ENCODE results near the gene ADPRH. TPM values are rescaled to one million over a fixed set of nuclear protein-coding genes. Genes with fewer than 3 reads are reported as not detected.

The ADPRH gene
- total RNA-seq, 4 donors from 2014 or later = 1.8 to 2.4 (median 2.3) TPM

DNA sequence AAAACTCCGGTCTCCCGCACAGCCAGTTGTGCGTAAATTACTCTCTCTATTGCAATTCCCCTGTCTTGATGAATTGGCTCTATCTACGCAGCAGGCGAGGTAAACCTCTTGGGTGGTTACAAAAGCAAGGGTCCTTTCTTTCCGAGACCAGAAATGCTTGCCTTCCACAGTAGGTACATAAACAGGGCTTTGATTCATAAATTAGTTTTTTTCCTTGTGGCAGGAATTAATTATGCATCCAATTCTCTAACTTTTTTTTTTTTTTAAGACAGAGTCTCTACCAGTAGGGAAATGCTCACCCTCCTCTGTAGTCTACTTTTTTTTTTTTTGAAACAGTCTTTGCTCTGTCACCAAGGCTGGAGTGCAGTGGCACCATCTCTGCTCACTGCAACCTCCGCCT, 36.1 kb upstream of the ADPRH start:
- in situ Hi-C loops (cut with MboI; ENCODE audit: low pct_ligation_motif_present in 1 of 4, low pct_unique_long_range_greater_than_20kb in 1 of 4, low sequenced_read_pairs in 3 of 4) = no loop called here
- Histone ChIP-seq H3K27me3 (no peaks in the 10 kb centered on the region), H3K4me1 (no peaks in the 10 kb centered on the region), H3K4me3 (no peak overlapping the region), H3K27ac (no peak overlapping the region), H3K9me3 (no peaks in the 10 kb centered on the region), H3K36me3 (no peaks in the 10 kb centered on the region)
- TF ChIP-seq, protein P1, sequence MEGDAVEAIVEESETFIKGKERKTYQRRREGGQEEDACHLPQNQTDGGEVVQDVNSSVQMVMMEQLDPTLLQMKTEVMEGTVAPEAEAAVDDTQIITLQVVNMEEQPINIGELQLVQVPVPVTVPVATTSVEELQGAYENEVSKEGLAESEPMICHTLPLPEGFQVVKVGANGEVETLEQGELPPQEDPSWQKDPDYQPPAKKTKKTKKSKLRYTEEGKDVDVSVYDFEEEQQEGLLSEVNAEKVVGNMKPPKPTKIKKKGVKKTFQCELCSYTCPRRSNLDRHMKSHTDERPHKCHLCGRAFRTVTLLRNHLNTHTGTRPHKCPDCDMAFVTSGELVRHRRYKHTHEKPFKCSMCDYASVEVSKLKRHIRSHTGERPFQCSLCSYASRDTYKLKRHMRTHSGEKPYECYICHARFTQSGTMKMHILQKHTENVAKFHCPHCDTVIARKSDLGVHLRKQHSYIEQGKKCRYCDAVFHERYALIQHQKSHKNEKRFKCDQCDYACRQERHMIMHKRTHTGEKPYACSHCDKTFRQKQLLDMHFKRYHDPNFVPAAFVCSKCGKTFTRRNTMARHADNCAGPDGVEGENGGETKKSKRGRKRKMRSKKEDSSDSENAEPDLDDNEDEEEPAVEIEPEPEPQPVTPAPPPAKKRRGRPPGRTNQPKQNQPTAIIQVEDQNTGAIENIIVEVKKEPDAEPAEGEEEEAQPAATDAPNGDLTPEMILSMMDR (IDR thresholded peaks at IDR 0.05) = no peak
- TF ChIP-seq POLR2A (IDR thresholded peaks at IDR 0.05) (no peak), POLR2AphosphoS5 (IDR thresholded peaks at IDR 0.05) (no peak), EP300 (IDR thresholded peaks at IDR 0.05; ENCODE audit: low read depth) (no peak)
- no peak for DNase-seq
- 91 to 100% methylated on average over 3 to 7 of the region's 7 CpGs for WGBS, 2 donors (ENCODE audit: low coverage in 1 of 2)
- intact Hi-C loops (cut with DNase I; ENCODE audit: low total_unique reads) = no loop called here

DNA sequence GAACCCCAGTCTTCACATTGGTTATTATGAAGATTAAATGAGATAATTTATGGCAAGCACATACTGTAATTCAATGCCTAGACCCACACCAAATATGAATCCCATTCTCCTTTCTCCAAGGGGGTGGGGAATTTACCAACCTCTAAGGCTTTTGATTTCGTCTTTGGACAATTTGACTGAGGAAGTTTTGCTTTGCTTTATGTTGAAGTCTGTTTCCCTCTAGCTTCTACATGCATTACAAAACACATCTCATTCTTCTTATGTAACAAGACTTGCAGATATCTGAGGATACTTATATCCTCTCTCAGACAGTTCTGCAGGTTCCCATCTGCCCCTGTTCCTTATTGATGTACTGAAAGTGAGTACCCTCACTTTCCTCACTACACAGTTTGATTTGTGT, 32.1 kb upstream of the ADPRH start:
- Histone ChIP-seq H3K27ac (no peak overlapping the region), H3K27me3 (no peaks in the 10 kb centered on the region), H3K4me3 (no peak overlapping the region), H3K9me3 (no peaks in the 10 kb centered on the region), H3K36me3 (no peaks in the 10 kb centered on the region), H3K4me1 (no peaks in the 10 kb centered on the region)
- TF ChIP-seq, protein P1 (IDR thresholded peaks at IDR 0.05) = no peak
- no peak for TF ChIP-seq POLR2AphosphoS5 (IDR thresholded peaks at IDR 0.05)
- no peak for TF ChIP-seq EP300 (IDR thresholded peaks at IDR 0.05; ENCODE audit: low read depth)
- no peak for TF ChIP-seq POLR2A (IDR thresholded peaks at IDR 0.05)
- 91% methylated on average over 1 of the region's 1 CpG; no CpG with 5 or more reads in 1 of the 2 donors for WGBS, 2 donors (ENCODE audit: low coverage in 1 of 2)
- no peak for DNase-seq
- intact Hi-C loops (cut with DNase I; ENCODE audit: low total_unique reads) (no loop called here), in situ Hi-C loops (cut with MboI; ENCODE audit: low pct_ligation_motif_present in 1 of 4, low pct_unique_long_range_greater_than_20kb in 1 of 4, low sequenced_read_pairs in 3 of 4) (no loop called here)

DNA sequence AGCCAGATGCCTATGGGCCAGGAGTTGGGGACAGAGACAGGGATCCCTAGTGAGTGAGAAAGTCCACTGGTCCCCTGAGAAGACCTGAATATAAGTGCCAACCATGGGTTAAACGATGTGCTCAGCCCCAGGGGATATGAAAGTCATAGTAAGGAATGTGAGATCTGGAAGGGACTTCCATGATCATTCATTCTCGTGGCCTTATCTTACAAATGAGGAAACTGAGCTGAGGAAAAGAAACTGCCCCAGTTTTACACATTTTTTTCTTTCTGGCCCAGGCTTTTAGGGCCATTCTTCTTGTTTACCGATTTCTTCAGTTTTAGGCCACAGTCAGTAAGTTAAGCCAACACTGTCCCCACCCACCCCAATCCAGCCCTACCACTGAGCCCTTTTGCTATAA, 31.0 kb upstream of the ADPRH start:
- TF ChIP-seq POLR2A (IDR thresholded peaks at IDR 0.05) = no peak
- TF ChIP-seq, protein P1 (IDR thresholded peaks at IDR 0.05) = no peak
- intact Hi-C loops (cut with DNase I; ENCODE audit: low total_unique reads) (no loop called here), in situ Hi-C loops (cut with MboI; ENCODE audit: low pct_ligation_motif_present in 1 of 4, low pct_unique_long_range_greater_than_20kb in 1 of 4, low sequenced_read_pairs in 3 of 4) (no loop called here)
- H3K27me3 ChIP-seq = no peaks in the 10 kb centered on the region
- H3K36me3 ChIP-seq = no peaks in the 10 kb centered on the region
- H3K4me1 ChIP-seq = no peaks in the 10 kb centered on the region
- H3K9me3 ChIP-seq = no peaks in the 10 kb centered on the region
- no peak overlapping the region for H3K27ac ChIP-seq
- 50 to 68% methylated on average over 2 to 3 of the region's 3 CpGs for WGBS, 2 donors (ENCODE audit: low coverage in 1 of 2)
- no peak for DNase-seq
- no peak overlapping the region for H3K4me3 ChIP-seq

DNA sequence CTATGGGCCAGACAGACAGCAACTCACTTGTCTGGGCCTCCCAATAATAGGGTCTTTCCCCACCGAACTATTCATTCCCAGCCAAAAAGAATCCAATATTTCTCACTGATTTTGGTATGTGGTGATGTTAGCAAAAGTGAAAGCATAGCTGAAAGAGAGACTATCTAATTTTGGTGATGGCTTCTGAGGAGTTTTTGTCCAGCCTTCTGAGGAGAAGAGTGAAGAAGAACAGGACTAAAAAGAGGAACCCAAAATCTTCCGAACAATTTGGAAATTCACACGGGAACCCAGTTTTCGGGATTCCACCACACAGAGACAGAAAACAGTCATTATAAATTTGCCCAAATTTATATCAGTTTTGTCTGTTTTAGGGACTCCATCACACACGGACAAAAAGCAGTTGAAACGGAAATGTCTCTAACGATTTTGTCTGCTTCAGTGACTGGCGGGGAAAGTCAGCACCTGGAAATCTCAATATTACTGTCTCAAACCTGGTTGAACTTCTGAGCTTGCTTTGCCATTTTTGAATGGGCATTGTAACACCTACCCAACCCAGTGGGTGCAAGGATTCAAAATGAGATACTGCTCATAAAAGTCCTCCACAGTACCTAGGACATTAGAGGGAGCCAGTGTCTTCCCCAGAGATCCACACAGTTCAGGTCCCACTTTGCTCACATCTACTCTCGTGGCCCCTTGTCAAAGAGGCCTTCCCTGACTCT, 28.9 kb upstream of the ADPRH start:
- intact Hi-C loops (cut with DNase I; ENCODE audit: low total_unique reads) = no loop called here
- Histone ChIP-seq H3K27me3 (no peaks in the 10 kb centered on the region), H3K4me1 (no peaks in the 10 kb centered on the region), H3K36me3 (no peaks in the 10 kb centered on the region), H3K4me3 (no peak overlapping the region), H3K9me3 (no peaks in the 10 kb centered on the region), H3K27ac (no peak overlapping the region)
- in situ Hi-C loops (cut with MboI; ENCODE audit: low pct_ligation_motif_present in 1 of 4, low pct_unique_long_range_greater_than_20kb in 1 of 4, low sequenced_read_pairs in 3 of 4) = no loop called here
- 88 to 90% methylated on average over 3 to 9 of the region's 9 CpGs for WGBS, 2 donors (ENCODE audit: low coverage in 1 of 2)
- no peak for TF ChIP-seq POLR2AphosphoS5 (IDR thresholded peaks at IDR 0.05)
- no peak for TF ChIP-seq POLR2A (IDR thresholded peaks at IDR 0.05)
- TF ChIP-seq EP300 (IDR thresholded peaks at IDR 0.05; ENCODE audit: low read depth) = no peak
- TF ChIP-seq, protein P1 (IDR thresholded peaks at IDR 0.05) = no peak
- no peak for DNase-seq
